Measurements from ENCODE around the gene RAPGEF4.
"Not testable (repeated sequence)": the region's sequence is repeated elsewhere in the genome, so short reads cannot be mapped to it uniquely, and the experiment has no call there.

Gene RAPGEF4

DNA sequence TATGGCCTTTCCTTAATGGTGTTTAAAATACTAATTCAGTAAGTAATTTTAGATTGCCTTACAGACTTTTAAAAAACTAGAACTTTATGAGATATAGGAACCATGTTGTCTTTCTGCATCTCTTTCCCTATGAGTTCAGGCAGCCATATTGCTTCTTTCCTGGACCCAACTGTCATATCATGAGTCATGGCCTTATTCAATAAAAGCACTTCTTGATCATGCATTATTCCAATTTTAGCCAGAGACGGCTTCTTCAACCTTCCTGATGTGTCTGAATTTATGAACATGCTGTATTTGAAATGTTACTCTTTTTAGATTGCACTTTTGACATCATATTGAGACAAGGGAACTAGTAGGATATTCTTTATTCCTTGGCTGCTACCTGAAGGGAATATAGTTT, 274.6 kb downstream of the RAPGEF4 start:
- no peak for FAIRE-seq

DNA sequence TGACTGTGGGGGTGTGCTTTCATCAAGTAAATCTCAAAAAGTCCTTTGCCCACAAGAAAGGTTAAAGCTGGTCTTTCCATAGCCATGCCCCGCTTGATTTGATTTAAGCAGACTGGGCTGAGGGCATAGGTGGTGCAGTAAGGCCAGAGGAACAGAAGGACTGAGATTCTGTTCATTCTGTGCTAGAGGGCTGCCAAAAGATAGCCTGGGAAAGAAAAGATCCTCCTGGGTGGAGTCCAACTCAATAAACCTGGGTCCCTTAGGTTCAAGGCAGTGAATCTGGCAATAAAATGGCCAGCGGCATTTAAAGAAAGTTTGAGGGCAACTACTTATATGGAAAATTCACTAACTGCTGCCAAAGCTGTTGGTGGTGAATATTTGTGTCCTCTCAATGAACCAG, 280.8 kb downstream of the RAPGEF4 start:
- no peak for FAIRE-seq

DNA sequence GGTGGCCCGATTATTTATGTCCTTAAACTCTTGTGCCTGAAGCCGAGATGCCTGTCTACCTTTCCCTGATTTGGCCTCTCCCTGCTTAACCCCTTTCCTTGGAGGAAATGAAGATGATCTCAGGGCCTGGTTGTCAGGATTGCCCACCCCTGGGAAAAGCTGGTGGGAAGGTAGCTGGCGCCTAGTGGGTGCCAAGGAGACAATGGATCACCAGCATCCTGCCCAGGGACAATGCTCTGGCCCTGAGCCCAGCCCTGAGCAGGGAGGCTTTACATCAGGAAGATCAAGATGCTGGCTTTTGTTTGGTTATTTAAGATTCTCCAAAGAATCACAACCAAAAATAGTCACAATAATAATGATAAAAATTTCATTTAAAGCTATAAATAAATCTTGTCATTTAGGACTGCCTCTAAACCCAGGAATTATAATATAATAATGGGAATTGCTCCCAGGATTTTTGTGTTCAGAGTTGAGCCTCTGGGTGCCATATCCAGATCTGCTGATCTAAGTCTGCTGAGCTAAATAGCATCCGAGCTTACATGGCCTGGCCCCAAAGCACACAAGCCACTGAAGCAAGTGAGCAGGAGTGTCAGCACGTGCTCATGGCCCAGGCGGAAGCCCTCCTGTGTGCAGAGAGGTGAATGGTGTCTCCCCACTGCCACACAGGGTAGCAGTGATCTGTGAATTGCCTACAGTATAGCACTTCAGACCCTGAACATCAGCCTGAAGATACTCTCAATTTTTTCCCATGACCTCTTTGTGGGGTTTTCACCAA, 282.2 kb downstream of the RAPGEF4 start:
- FAIRE-seq: no peak

DNA sequence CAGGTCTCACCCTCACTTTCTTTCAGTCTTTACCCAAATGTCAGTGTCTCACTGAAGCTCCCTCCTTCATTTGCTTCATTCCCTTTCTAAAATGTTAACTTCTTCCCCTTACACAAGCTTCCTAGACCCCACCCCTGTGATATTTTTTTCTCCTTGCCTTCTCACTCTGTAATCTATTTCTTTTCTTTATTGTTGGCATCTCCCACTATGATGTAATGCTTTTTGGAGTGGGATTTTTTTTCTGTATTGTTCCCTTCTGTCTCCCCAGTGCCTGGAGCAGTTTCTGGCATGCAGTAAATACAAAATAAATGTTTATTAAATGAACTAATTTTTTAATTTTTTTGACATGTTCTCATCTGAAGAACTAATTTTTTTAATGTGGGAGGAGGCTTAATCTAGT, 284.1 kb downstream of the RAPGEF4 start:
- FAIRE-seq: no peak

DNA sequence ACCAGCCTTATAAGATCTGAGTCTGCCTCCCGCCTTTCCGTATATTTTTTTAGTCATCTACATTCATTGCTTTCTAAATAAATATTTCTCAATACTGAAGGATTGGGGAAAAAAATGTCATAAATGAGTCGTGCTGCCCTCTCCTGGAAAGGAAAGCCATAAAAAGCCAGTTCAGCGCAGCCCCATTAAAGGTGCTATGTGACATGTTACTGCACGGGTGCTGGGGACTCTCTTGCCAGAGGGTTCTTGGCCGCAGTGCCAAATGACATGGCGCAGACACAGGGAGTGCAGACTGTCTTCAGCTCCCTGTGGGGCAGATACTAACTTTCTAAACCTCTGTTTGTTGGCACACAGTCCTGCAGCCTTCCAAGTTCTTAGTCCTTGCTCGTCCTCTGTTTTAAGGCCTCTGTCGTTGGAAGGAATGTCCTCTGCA, 286.3 kb downstream of the RAPGEF4 start:
- FAIRE-seq: no peak

DNA sequence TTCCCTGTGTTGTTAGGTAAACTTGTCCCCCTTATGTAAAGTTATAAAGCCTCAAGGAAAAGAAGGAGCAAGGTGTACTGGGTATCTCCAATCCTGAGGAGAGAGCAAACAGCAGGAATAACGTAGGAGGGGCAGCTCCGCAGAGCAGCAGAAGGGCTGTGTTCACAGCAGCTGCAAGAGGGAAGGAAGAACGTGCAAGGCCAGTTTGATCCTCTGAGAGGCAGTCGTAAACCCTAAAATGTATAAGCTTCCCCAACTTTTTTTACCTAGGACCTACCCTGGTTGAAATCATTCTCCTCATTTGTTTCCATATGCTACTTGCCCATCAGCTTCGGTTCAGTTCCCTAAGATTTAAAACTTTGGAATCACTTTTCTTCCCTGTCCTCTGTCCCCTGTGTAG, 288.1 kb downstream of the RAPGEF4 start:
- no peak for FAIRE-seq

DNA sequence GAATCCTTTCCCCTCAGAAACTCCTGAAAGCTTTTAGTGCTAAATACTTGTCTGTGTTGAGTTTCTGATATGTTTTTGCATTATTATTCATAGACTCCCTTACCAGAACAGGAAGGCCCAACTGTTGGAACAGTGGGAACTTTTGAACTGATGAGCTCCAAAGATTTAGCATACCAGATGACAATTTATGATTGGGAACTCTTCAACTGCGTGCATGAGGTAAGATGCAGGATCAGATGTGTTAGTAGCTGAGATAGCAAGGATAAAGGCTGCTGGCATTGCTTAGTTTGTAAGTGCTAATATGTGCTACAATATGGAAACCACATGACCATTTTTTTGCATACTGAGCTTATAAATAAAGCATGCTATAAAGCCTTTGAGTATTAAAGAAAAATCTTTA, 290.8 kb downstream of the RAPGEF4 start:
- no peak for FAIRE-seq

DNA sequence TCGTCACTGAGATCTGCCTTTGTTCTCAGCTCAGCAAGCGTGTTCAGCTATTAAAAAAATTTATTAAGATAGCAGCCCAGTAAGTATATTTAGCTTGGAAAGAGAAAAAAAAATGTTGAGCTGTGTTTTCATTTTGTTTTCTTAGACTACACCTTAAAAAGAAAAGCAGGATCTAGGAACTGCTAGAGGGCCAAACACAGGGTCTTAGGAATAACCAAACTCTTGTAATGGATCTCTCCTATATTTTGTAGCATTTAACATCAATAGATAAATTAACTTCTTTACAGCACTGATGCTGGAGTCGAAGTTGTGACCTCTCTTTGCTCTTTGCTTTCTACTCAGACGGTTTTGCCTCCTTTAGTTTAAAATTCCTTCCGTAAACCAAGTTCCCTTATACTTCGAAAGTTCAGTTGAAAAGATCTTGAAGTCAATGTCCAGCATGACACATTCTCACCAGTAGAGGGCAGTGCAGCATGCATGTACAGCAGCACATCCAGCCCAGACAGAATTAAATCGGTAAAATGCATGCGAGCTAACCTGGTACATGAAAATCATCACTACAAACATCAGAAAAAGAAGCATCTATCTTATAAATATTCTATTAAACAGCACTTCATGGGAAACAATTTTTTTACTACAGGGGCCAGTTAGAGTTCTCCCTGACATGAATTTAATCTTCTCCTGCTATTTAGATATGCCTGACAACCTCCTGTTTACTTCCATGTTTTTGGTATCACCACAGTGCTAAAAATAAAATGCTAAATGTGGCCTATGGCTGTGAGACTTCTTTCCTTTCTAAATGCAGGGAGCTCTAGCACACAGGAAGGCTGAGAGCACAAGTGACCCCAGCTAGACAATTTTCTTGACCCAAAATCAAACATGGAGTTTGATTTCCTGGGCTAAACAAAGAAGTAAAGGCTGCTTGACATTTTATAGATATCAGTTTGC, 291.8 kb downstream of the RAPGEF4 start:
- peak; percentile 14 for FAIRE-seq

DNA sequence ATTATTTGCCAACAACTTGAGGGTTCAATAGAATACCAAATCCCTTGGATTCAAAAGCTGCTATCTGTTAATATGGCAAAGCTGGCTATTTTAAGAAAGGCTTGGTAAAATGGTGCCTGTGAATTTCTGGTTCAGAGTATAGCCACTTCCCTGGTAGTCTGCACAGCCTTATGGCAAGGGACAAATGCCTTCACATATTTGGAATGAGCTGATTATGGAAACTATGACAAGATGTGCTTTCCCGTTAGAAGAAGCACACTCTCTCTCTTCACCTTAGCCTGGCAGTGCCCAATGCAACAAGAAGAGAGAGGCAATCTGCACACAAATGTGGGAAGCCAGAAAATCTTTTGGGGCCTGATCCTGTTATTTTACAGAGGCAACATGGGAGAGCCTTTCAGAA, 292.5 kb downstream of the RAPGEF4 start:
- no peak for FAIRE-seq

DNA sequence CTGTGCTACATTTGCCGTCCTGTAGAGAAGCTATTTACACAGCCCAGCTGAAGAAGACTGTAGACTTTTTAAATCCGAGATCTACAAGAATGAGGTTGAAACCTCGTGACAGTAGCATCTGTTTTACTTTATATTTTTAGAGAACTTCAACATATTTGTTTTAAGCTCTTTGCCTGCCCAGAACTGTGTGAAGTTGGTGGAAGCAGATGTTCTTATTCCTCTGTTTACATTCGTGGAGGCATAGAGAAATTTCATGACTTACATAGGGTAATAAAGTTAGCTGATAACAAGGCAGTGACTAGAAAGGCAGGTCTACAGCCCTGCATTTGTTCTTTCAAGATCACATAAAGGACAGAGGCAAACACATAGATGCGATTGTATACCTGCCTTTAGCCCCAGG, 293.0 kb downstream of the RAPGEF4 start:
- FAIRE-seq: no peak

DNA sequence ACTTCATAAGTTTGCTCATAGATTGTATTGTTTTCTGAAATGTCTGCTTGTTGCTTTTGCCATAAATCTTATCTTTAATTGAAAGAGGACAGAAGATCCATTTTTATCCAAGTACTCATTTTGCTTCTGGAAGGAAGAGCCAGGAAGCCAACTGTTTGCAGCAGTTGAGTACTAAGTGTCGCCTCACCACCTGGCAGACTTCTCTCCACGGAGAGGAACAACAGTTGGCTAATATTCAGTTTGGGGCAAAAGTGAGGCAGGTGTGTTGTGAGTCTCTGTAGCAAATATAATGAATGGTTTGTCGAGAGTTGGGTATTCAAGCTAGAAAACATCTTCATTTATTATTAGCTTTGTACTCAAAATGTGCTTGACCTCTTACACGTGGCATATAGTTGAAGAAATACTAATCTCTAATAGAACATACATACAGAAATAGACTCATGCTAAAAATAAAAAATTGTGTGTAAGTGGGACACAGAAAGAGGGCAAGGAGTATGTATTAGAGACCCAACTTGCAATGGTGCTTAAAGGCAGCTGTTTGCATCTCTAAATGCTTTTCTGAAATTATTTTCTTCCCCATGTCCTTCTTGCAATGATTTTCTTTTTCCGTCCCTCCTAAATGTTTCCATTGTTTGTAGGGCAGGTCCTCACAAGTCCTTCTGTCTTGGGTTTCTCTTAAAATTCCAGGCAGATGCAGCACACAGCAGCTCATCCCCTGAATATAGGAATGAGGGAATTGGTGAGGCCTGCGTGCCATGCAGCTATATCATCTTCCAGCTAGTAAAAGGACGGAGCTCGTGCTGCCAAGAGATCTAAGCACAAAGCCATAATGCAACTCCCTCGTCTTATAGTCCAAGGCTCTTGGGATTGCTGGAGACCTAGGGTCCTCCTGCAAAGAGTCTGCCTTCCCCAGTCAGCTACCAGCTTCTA, 295.2 kb downstream of the RAPGEF4 start:
- no peak for FAIRE-seq

DNA sequence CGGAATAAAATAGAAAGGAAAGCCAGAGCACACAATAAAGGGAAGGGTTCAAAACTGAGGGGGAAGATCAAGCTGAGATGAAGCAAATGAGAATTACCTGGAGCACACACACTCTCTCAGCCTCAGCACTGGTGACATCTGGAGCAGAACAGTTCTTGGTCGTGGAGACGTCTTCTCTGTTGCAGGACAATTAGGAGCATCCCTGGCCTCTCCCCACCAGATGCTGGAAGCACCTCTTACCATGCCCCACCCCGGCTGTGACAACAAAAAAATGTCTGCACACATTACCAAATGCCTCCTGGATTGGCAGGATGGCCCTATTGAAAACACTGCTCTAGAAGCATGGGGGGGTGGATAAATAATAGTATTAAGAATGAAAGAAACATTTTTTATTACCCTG, 296.4 kb downstream of the RAPGEF4 start:
- no peak for FAIRE-seq

DNA sequence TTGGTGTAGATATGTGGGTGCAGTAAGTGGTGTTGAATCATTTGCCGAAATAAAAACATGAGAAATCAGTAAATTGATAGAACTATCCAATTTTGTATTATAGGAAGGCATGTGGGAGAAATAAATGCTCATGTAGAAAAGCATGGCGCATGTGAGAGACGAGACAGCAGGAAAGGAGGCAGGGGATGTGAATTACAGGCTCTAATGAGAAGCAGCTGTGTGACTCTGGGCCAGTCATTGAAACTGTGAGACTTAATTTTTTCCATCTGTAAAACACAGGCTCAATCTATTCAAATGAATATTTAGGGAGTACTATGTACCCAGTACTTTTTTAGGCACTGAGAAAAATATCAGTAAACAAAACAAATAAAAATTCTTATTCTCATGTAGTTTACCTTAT, 297.4 kb downstream of the RAPGEF4 start:
- no peak for FAIRE-seq

DNA sequence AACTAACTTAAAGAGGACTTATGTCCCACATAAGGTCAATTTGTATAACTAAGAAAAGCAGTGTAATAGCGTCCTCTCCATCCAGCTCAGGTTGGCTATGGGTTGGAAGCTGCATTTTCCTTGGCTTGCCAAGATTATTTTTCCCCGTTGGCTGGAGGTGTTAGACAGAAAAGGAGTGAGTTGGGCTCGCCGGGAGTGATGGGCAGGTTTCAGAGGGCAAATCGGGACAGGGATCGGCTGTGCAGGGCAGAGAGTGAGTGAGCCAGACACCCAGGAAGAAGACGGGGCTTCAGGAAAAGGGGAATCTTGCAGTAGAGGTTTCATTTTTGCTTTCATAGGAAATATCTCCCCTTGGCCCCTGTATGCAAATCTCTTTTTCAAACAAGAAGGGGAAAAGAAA, 298.5 kb downstream of the RAPGEF4 start:
- FAIRE-seq: no peak

DNA sequence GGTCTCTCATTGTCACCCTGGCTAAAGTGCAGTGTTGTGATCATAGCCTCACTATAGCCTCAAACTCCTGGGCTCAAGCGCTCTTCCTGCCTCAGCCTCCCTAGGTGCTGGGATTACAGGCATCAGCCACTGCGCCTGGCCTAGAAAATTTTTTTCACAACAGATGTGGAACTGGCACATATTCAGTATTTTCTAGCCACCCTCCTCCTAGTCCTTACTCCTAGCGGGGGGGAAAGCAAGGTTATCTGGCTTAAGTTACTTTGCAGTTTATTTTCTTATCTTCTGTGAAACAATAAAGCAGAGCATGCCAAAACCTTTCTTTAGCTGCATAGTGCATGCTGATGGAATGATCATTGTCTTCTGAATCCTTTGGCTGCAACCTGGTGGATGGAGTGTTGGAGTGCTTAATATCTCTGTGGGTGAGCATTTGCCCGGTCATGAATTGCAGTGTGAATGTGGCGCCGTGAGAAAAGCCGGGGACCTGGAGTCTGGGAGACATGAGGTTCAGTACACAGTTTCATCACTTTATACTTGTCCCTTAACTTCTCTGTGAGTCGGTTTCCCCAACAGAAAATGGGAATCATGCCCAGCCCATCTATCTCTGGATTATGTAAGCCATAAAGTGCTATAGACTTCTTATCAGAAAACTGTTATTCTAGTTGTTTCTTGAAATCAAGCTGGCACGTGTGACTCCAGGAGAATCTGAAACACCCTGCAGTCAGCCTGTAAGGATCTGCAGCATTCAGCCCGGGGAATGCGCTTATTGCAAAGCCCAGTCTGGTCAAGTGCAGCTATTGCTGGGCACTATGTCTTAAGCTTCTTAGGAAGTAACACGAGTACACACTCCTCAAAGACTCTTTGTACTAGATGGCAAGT, 301.8 kb downstream of the RAPGEF4 start:
- FAIRE-seq: no peak

DNA sequence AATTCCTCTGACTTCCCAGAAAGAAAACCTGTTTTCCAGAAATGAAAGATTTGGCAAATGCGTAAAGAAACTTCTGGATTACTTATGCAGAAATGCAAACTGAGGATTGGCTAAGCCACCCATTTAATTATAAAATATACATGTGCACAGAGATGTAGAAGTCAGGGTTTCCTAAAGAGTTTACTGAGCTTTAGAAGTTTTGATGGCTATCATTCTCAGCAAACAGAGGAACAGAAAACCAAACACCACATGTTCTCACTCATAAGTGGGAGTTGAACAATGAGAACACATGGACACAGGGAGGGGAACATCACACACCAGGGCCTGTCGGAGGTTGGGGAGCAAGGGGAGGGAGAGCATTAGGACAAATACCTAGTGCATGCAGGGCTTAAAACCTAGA, 302.6 kb downstream of the RAPGEF4 start:
- FAIRE-seq: not testable (repeated sequence)

DNA sequence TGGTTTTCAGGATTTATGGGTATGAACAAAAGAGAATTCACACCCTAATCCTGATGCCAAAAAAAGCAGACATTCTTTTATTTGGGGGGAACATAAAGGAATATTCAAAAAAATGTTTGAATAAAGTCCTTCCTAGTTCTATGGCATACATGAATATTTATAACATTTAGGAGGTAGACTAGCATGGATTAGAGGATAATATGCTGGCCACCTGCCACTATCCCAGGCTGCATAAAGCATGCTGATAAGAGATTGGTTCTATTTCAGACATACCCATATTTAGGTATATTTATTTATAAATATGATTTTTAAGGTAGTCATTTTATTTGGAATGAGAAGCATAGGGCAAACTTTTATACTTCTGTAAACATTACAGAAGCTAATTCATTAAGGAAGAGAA, 305.1 kb downstream of the RAPGEF4 start:
- no peak for FAIRE-seq

DNA sequence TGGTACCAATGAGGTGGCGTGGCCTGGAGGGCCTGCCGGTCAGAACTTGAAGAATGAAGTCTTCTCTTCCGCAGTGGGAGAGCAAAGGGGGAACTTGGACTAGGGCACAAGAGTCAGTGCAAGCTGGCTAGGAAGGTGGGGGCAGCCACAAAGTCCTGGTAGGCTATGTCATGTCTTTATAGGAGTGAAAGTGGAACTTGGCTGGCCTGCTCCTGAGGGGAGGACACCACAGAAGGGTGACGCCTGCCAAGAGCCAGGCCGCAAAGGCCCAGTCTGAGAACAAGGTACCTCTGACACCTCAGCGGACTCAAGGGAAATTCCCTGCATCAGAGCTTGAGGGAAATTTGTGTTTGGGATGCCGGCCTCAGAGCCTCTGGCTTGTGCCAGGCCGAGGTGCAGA, 307.8 kb downstream of the RAPGEF4 start:
- FAIRE-seq: no peak

DNA sequence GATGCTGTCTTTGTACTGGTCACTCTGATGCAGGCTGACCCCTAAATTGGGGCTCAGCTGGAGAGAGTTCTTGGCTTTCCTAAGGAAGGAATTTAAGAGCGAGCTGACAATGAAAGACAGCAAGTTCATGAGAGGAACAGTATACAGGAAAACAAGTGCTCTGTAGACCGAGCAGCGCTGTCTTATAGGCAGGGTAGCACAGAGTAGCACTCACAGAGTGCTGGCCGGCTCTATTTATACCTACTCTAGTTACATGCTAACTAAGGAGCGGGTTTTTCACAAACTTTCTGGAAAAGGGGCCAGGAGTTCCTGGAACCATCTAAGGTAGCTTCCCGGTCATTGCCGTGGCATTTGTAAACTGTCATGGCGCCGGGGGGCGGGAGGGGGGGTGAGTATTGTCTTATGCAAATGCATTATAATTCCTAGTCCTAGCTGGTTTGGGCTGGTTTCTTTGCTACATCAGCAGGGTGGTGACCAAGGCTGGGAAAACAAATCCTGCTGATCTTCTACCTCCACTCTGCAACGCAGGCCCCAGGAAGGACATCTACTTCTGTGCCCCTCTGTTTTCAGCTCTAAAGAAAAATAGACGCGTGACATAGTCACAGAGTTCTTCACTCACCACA, 308.4 kb downstream of the RAPGEF4 start:
- no peak for FAIRE-seq

DNA sequence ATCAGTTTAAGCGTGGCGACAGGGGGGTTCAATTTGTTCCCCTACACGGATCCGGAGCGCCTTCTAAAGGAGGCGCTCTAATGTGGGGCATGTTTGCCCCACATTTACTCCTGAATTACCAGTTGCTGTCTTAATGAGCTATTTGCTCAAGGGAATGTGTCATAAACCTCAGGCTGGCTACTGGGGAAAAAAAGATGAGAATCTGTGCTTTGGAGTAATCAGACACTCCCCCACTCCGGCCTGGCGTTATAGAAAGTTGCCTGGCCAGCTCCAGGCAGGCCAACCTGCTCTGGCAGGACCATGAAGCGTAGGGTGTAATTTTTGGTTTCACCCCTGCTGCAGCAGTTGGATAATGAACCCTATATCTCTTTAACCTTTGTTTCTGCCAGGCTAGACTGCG, 309.0 kb downstream of the RAPGEF4 start:
- FAIRE-seq: no peak

DNA sequence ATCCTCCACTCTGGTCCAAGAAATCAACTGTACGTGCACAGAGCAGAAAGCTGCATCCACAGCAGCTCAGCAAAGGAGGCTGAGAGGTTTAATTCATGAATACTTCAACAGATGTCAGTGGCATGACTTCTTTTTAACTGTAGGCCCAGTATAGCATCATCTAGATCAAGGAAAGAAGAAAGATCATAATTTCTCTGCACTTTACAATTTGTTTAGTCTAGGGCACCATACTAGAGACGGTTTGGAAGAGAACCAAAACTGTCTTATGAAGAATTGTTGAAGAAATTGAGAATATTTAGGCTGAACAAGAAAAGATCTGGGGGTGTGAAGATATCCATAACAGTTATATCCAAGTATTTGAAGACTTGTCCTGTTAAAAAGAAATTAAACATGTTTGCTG, 309.5 kb downstream of the RAPGEF4 start:
- no peak for FAIRE-seq
